Pulmonary artery endothelial cell (primary cell): ENCODE data around the gene KRT36. TPM values are rescaled to one million over a fixed set of nuclear protein-coding genes. Genes with fewer than 3 reads are reported as not detected.

Experiments
- DNase-seq: peaks from one replicate; pipeline ENCODE4 v3.0.0-alpha.2; 2011; ENCODE audit warnings: low read depth, low spot score
- total RNA-seq: library from RNA; depleted of rRNA; stranded (reverse); fragments of >200 nt; gene quantifications from 2 replicates; pipeline ENCODE4 v1.2.3, GENCODE V29; 2014

KRT36 gene
- total RNA-seq: not detected in 2 replicates

- no peak for DNase-seq
These were observed at the start of gene KRT36 for GRCh38 chr17:41489531-41489930. Gene KRT36, minus strand, starts transcription at chr17:41489910. Its CDS starts 46 bp downstream, at chr17:41489864.

DNA sequence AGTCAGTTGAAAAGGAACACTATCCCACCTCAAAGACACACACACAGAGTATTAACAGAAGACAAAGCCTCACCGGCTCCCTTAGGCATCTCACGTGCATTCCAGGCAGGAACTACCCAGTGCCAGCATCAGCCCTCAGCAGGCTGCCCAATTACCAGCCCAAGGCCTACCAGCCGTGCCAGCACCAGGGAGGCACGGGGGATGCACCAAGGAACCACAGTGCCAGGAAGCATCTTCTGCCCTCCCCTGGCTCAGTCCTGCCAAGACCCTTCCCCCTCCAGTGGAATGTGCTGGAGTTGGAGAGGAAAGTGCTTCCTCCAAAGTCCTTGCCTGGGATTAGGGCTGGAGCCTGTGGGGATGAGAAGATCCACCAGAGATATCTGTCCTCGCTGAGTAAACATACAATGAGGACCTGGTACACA lies 49.4 kb upstream of the KRT36 start:
- no peak for DNase-seq

GRCh38 chr17:41538565-41538991 lies 48.9 kb upstream of the KRT36 start:
- no peak for DNase-seq

DNA sequence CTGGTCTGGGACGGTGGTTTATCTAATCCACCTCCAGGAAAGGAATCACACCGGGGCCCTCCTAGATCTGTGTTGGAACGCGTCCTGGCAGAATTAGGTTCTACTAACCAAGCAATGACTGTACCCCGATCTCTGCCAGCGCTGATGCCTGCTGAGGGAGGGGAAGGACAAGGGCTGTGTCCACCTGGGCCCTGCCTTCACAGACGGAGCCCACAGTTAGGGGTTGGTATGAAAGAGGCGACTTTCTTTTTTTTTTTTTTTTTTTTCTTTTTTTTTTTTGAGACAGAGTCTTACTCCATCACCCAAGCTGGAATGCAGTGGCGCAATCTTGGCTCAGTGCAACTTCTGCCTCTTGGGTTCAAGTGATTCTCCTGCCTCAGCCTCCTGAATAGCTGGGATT lies 48.3 kb upstream of the KRT36 start:
- DNase-seq: no peak

DNA sequence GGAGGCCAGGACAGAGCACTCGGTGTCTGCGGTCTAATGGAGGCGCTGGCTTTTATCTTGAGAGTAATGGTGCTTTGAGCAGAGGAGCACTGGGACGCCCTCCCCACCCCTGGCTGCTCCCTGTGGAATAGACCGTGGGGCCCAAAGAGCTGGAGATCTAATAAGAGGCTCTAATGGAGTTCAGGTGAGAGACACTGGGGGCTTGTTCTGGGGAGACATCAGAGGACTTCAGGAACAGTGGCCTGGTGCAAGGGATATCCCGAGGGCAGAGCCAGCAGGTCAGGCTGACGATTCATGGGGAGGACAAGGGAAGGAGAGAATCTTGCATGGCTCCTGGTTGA lies 47.9 kb upstream of the KRT36 start:
- DNase-seq: no peak

DNA sequence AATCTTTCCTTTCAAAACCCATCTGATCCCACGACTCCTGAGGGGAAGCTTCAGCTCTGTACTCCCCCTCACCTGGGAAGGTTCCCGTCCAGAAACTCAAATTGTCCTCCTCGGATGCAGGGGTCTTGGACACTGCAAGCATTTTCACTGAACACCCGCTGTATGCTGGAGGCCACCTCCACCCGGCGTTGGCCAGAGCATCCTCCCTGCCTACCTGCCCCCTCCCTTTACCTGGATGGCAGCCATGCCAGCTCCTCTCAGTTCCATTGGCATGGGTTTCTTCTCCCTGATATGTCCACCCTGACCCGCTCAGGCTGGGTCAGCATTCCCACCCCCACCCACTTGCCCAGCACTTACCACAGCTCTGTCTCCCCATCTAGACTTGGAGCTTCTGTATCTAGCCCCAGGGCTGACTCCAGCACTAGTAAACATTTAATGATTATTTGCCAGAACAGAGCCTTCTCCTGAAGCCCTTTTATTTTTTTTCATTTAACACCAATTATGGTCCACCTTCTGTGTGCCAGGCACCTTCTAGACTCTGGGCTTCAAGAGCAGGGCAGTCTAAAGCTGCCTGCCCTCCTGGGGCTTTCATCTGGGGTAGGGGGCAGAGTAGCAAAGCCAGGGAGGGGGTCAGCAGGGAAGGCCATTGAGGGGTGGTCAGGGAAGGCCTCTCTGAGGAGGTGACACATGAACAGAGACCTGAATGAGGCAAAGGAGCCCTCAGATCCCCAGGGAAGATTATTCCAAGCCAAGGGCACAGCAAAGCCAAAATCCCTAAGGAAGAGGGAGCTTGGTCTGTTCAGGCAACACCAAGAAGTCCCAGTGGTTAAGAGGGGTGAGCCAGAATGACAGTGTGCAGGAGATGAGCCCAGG lies 47.3 kb upstream of the KRT36 start:
- DNase-seq: no peak

DNA sequence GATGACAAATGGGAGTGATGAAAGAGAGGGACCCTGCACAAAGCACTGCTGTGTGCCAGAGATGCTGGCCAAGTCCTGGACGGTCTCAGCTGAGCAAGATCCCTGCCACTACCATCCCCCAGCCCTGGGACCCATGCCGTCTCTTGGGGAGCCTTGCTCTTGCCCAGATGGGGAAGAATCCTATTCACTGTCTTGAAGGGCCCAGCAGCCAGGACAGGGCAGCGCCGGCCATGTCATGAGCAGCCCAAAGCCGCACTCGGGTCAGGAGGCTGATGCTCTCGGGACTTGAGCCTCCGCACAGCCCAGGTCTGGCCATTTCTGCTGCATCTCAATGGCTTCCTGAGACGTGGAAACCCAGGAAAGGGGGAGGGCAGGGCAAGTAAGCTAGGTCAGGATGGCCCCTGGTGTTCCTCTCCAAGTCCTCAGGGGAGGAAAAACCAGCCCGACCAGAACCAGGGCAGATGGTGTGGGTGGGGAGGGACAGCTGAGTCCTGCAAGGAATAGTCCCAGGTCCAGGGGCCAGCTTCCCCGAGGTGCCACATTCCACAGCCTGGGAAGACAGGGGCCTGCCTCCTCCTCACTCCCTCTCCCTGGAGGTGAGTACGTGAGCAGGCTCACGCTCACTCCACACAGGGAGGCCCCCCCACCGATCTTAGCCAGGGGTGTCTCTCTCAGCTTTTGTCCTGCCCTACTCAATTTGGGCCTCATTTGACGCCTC lies 46.2 kb upstream of the KRT36 start:
- no peak for DNase-seq

DNA sequence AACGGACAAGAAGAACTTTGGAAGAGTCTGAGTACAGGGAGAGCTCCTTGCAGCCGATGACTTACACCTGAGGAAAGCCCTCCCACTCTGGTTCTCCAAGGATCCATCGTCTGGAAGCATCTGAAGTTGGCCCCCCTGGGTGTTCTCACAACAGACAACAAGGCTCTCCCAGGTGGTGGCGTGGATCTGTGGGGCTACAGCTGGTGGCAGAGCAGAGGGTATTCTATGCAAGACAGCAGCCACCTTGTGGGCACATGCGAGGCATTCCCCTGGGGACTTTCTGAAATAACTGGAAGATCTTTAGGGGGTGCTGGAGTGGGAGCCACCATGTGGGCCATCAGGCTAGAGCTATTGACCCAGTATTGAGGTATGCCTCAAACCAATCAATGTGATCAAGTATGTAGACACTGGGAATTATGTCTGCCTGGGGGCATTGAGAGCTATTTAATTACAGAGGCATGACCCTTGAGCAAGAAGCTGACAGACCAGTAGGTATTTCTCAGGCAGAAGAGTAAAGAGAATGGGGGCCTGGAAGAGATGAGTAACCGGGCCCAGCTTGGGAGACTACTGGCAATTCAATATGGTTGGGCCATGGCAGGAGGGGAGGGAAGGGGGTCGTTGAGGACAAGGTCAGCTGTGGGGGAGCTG lies 45.3 kb upstream of the KRT36 start:
- DNase-seq: no peak

DNA sequence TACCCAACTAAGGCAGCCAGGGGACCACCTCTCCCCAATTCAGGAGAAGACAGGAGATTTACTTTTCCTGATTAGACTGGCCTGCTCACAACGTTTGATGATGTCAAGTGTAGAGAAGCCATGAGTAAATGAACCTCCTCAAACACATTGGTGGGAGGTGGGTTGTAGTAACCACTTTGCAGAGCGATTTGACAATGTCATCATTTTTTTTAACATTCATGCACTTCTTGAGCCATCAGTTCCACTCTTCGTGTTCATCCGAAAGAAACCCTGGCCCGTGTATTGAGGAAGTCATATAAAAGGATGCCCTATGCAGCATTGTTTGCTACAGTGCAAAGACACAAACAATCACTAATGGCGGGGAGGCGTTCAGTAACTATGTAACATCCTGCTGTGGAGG lies 43.9 kb upstream of the KRT36 start:
- DNase-seq: no peak

- no peak for DNase-seq
These were observed 43.3 kb upstream of the KRT36 start for GRCh38 chr17:41532947-41533570.

DNA sequence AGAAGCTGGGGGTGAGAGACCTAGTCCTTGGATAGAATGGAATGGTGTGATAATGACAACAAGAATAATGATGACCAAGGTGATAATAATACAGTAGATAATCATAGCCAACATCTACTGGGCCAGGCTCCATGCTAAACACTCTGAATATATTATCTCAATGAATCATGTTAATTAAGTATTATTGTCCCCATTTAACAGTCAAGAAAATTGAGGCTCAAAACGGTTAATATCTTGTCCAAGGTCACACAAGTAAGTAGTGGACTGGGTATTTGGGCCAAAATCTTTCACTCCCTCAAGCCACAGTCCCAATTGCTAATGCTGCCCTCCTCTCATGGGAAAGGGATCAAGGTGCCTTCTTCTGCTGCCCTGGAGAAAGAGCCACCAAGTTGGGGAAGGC lies 42.3 kb upstream of the KRT36 start:
- DNase-seq: no peak

- peak; percentile 67 for DNase-seq
These were observed 40.6 kb upstream of the KRT36 start for GRCh38 chr17:41530062-41531048.

- DNase-seq: no peak
These were observed 39.8 kb upstream of the KRT36 start for GRCh38 chr17:41529491-41529915.

DNA sequence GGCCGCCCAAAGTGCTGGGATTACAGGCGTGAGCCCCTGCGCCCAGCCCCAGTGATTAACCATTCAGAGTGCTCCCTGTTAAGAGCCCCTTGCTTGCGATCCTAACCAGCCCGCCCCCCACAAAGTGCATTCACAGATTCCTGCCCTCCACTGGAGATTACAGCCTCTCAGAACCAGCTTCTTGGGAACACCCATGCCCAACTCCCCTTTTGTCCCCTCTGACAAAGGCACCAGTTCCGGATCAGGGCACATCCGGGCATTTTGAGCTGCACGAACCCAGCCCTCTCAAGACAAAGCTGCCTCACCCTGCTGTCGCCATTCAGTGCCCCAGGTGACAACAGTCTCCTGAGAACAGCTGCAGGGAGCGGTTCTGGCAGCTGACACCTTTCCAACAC lies 39.2 kb upstream of the KRT36 start:
- DNase-seq: no peak

- DNase-seq: no peak
These were observed 37.6 kb upstream of the KRT36 start for GRCh38 chr17:41527063-41528023.

- no peak for DNase-seq
These were observed 34.6 kb upstream of the KRT36 start for GRCh38 chr17:41524261-41524660.

DNA sequence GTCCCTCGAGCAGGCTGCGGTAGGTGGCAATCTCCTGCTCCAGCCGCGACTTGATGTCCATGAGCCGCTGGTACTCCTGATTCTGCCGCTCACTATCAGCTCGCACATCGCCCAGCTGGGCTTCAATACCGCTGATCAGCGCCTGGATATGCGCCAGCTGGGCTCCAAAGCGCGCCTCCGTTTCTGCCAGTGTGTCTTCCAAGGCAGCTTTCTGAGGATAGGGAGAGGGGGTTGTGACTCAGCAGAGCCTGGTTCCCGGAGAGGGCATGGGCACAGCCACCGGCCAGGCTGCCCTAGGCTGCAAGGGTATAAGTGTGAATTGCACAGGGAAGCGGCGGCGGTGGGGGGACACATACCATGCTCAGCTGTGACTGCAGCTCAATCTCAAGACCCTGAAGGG lies 34.1 kb upstream of the KRT36 start:
- no peak for DNase-seq

- DNase-seq: no peak
These were observed 33.5 kb upstream of the KRT36 start for GRCh38 chr17:41523225-41523593.
